Fibroblast of peridontal ligament (primary cell): ENCODE results near the gene ZSCAN30.
"Not testable (repeated sequence)": the region's sequence is repeated elsewhere in the genome, so short reads cannot be mapped to it uniquely, and the experiment has no call there.

Source experiments
- DNase-seq: peaks from one replicate; pipeline ENCODE4 v3.0.0-alpha.2; 2010; ENCODE audit errors: extremely low read depth

Gene ZSCAN30

DNA sequence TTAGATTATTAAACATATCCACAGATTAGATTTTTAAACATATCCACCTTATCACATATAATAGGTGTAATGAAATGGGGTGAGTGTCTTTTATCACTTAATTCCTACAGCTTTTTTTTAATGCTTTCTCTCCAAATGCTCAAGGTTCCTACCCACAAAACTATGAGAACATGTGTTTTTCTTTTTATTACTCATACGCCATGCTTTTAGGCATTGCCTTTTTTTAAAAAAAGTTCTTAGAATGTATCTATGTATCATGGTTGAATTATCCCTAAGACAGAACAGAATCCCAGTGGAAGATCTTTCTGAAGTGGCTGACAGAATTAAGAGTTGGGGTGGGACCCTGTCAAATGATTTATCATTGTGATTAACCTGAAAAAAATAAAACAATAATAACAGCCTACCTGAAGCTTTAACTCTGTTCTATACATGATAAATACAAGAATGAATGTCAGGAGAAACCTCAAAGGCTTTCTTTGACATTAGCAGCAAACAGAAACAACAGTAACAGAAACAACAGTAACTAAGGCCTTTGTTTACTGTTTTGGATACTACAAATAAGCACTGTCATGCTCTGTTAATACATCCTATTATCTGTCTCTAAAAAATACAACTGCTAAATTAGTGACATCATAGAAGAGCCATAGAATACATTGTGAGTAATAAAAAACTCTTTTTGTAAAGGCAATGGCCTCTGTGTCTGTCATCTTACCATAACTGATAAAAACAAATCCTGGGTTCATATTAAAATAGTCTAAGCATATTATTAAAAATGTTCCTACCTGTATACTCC is 53.3 kb downstream of the ZSCAN30 start:
- peak; percentile 15 for DNase-seq

DNA sequence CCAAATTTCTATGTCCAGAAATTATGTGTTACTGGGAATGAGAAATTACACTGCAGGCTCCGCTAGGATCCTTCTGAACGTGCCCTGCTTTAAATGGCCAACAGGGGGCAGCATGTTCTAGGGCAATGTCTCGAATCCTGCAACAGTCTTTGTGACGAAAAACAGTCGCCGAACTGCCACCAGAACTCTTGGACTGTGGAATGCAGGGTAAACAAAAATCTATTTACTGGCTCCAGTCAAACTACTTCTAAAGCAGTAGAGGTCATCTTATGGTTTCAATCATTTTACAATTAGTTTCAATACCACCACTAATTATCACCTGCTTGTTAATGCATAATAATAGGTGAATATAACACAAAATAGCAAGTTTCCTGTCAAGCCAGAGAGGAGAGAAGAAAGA is 59.0 kb downstream of the ZSCAN30 start:
- DNase-seq: peak; percentile 79

DNA sequence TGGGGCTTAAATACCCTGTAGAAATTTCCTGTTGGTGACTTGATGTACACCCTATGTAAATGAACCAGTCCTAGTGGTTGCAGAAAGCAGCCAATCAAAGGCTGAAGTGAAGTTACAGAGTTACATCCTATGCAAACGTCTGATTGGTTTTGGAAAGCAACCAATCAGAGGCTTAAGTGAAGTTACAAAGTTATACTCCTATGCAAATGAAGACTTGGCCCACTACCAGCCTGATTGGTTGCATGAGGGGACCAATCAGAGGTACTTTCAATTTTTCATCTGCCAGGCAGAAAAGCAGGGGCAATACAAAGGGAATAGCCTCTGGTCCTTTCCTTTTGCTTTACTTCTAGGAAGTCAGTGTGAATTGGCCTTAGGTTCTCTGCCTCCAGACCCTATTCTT is 62.8 kb downstream of the ZSCAN30 start:
- DNase-seq: no peak

DNA sequence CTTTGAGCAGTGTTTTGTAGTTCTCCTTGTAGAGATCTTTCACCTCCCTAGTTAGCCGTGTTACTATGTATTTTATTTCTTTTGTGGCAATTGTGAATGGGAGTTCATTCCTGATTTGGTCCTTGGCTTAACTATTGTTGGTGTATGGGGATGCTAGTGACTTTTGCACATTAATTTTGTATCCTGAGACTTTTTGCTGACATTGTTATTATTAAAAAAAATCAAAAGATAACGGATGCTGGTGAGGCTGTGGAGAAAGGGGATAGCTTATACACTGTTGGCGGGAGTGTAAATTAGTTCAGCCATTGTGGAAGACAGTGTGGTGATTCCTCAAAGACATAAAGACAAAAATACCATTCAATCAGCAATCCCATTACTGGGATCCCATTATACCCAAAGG is 66.2 kb downstream of the ZSCAN30 start:
- DNase-seq: no peak

DNA sequence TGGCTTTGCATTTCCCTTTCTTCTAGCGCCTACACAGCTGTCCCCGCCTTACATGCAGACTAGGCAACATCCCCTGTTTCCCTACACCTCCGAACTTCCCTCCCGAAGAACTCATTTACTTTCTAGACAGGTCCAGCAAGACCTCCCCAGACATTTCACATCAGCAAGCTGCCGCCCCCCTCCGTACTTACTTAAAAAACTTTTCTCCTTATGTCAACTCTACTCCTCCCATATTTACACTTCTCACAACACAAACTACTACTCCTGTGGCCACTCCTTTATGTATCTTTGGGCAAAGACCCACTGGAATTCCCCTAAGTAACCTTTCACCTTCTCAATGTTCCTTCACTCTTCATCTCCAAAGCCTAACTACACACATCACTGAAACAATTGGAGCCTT is 69.6 kb downstream of the ZSCAN30 start:
- no peak for DNase-seq

DNA sequence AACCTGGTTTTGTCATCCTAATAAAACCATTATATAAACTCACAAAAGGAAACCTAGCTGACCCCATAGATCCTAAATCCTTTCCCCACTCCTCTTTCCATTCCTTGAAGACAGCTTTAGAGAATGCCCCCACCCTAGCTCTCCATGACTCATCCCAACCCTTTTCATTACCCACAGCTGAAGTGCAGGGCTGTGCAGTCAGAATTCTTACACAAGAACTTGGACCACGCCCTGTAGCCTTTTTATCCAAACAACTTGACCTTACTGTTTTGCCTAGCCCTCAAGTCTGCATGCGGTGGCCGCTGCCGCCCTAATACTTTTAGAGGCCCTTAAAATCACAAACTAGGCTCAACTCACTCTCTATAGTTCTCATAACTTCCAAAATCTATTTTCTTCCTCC is 70.7 kb downstream of the ZSCAN30 start:
- DNase-seq: peak; percentile 25

DNA sequence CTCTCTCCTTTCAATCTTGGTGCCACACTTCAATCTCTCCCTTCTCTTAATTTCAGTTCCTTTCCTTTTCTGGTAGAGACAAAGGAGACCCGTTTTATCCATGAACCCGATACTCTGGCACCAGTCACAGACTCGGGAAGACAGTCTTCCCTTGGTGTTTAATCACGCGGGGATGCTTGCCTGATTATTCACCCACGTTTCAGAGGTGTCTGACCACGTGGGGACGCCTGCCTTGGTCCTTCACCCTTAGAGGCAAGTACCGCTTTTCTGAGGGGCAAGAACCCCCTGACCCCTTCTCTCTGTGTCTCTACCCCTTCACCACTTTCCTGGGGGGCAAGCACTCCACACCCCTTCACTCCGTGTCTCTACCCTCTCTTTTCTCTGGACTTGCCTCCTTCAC is 73.4 kb downstream of the ZSCAN30 start:
- not testable (repeated sequence) for DNase-seq

DNA sequence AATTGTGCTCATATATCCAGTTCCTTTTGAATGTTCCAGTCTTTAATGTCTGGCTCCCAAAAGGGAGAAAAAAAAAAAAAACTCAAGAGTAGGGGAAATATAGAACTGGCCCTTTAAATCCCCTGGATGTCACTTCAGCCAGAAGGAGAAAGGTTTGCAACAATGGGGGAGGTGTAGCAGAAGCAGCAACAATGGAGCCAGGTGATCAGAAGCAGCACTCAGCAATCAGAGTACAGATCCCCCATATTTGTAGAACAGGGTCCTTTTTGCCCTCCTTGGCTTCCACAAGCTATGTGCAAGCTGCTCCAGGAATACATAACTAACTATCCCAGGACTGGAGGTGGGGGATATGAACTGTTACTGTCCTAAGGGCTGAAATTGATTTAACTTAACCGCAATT is 75.0 kb downstream of the ZSCAN30 start:
- no peak for DNase-seq

DNA sequence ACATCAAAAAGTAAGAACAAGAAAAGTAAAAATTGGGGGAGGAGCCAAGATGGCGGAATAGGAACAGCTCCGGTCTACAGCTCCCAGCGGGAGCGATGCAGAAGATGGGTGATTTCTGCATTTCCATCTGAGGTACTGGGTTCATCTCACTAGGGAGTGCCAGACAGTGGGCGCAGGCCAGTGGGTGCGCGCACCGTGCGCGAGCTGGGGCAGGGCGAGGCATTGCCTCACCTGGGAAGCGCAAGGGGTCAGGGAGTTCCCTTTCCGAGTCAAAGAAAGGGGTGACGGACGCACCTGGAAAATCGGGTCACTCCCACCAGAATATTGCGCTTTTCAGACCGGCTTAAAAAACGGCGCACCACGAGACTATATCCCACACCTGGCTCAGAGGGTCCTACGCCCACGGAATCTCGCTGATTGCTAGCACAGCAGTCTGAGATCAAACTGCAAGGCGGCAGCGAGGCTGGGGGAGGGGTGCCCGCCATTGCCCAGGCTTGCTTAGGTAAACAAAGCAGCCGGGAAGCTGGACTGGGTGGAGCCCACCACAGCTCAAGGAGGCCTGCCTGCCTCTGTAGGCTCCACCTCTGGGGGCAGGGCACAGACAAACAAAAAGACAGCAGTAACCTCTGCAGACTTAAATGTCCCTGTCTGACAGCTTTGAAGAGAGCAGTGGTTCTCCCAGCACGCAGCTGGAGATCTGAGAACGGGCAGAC is 84.1 kb downstream of the ZSCAN30 start:
- DNase-seq: not testable (repeated sequence)

DNA sequence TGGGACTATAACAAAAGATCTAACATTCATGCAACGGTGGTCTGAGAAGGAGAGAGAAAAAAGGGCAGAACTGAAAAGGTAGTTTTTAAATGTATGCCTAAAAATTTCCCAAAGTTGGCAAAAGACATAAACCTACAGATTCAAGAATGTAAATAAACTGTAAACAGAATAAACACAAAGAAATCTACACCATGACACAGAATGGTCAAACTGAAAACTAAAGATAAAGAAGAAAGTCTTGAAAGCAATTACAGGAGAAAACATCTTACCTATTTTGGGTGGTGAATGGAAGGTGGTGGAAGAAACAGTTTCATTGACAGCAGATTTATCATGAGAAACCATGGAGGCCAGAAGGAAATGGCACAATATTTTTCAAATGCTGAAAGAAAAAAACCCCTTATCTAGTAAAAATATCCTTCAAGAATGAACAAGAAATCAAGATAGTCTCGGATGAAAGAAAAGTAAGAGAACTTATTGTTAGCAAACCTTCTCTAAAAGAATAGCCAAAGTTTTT is 84.8 kb downstream of the ZSCAN30 start:
- DNase-seq: no peak

DNA sequence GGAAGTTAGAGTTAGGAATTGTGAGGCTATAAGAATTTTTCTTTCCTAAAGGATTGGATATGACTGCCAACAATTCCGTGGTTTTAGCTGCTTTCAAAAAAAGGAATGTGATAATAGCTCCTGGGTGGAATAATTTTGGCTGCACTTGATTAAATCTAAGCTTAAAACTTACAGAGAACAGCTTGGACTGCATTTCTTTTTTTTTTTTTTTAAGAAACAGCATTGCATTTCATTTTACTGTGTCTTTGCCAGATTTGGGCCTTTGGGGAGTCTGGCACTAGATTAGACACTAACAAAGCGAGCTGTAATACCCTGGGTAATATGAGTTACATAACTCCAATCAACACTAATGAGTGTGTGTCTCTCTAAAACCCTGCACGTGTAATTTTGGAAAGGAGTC is 87.0 kb downstream of the ZSCAN30 start:
- peak; percentile 78 for DNase-seq

DNA sequence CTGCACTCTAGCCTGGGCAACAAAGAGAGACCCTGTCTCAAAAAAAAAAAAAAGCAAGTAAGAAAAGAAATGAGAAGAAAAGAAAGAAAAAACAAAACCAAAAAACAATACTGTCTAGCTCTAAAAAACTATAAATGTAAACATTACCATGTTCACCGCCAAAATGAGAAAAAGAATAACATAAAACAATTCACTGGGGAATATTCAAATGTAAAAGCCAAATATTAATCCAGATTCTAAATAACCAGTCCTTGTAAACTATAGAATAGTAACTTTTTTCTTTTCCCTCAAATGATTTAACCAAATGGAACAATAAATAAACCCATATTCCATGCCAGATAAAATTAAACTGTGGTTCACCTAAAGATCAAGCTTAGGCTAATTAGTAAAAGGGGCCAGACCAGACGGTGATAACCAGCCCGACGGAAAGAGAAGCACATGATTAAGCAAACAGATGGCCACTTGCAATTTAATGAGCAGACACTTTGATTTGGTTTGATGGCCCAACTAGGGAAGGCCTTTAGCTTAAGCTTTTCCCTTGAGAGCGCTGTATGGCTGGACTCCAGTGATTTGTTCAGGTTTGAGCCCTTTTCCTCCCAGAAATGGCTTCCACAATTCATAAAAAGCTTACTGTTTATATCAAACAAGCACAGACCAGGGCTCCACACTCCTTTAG is 88.6 kb downstream of the ZSCAN30 start:
- DNase-seq: no peak
